Omental fat pad (tissue), 4 donors: ENCODE data around the gene CALML6. TPM values are rescaled to one million over a fixed set of nuclear protein-coding genes. Genes with fewer than 3 reads are reported as not detected.

ENCODE experiments used
- ATAC-seq: fragments of 150-250 bp; one replicate; pipeline ENCODE4 v1.9.1; 2016; ENCODE audit warnings: mild to moderate bottlenecking, moderate library complexity; ENCODE audit not compliant: low FRiP score
- DNase-seq: peaks from one replicate; pipeline ENCODE4 v3.0.0-alpha.2; 2019; ENCODE audit warnings: low spot score
- total RNA-seq, 4 donors: library from RNA; depleted of rRNA; stranded (reverse); fragments of >200 nt; gene quantifications; one replicate each; pipeline ENCODE4 v1.1.0, GENCODE V29; 2016
- TF ChIP-seq, protein P1 (sequence below), 3 donors: fragments of 450-650 bp; IDR thresholded peaks; one replicate each; pipeline ENCODE4 v1.5.1; 2016 to 2017; ENCODE audit warnings: antibody characterized with exemption in 3 of 3, mild to moderate bottlenecking in 3 of 3, moderate library complexity in 2 of 3

CALML6 gene, protein sequence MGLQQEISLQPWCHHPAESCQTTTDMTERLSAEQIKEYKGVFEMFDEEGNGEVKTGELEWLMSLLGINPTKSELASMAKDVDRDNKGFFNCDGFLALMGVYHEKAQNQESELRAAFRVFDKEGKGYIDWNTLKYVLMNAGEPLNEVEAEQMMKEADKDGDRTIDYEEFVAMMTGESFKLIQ
- total RNA-seq = not detected

GRCh38 chr1:1914971-1915692, at the start of gene CALML6:
CALML6 (plus strand) TSS chr1:1915260; CDS start chr1:1915281, 21 bp downstream.
- ATAC-seq (no peak), DNase-seq (no peak)
- TF ChIP-seq, protein P1, sequence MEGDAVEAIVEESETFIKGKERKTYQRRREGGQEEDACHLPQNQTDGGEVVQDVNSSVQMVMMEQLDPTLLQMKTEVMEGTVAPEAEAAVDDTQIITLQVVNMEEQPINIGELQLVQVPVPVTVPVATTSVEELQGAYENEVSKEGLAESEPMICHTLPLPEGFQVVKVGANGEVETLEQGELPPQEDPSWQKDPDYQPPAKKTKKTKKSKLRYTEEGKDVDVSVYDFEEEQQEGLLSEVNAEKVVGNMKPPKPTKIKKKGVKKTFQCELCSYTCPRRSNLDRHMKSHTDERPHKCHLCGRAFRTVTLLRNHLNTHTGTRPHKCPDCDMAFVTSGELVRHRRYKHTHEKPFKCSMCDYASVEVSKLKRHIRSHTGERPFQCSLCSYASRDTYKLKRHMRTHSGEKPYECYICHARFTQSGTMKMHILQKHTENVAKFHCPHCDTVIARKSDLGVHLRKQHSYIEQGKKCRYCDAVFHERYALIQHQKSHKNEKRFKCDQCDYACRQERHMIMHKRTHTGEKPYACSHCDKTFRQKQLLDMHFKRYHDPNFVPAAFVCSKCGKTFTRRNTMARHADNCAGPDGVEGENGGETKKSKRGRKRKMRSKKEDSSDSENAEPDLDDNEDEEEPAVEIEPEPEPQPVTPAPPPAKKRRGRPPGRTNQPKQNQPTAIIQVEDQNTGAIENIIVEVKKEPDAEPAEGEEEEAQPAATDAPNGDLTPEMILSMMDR (IDR thresholded peaks at IDR 0.05) = no peak

DNA sequence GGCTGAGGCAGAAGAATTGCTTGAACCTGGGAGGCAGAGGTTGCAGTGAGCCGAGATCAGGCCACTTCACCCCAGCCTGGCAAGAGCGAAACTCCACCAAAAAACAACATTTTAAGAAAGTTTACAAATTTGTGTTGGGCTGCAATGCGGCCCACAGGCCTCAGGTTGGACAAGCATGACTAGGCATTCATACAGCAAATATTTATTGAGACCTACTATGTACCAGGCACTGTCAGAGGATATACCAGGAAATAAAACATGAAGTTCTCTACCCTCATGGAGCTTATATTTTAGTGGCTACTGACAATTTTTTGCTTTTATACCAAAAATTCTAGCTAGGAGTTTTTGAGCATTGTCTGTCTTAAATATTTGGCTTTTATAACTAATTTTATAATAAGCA, 47.9 kb upstream of the CALML6 start:
- DNase-seq (no peak), ATAC-seq (no peak)
- TF ChIP-seq, protein P1 (IDR thresholded peaks at IDR 0.05) = no peak

DNA sequence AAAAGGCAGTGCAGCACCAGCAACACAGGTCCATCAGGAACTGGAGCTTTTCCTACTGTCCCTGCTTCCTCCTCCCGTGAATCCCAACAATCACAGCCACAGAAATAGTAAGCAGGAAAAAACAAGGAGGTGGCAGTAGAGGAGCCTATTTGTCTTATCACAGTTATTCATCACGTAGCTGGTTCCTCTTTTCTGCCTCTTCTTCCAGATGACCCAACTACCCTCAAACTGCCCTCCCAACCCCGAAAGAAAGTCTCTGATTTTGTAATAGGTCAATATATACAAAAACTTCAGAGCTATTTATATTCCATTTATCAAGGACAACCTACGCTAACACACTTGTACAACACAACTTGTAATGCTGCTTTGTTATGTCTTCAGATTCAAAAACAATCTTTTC, 45.6 kb upstream of the CALML6 start:
- TF ChIP-seq, protein P1 (IDR thresholded peaks at IDR 0.05) = no peak
- ATAC-seq (no peak), DNase-seq (no peak)

DNA sequence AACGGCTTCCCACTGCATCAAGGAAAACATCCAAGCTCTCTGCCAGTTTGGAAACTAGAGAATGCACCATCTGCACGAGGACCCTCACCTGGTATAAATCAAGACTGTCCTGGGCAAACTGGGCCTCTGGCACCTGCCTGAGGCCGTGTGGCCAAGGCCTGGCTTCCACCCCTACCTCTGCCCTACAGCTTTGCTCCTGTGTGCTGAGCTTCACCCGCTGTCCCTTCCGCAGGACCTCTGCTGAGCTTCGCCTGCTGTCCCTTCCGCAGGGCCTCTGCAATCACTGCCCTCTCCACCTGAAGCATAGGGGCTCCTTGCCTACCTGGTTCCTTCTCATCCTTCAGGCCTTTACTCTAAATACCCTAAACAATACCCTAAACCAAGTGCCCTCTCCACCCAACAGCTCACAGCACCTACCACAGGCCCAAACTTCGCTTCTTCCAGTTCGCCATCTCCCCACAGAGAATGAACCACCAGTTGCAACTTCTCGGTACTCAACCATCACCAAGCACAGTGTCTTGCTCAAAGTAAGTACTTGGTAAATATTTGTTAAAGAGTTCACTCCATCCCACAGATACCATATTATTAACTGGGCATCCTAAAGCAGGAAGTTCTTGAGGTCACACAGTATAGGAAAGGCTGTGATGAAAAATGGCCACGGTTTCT, 42.6 kb upstream of the CALML6 start:
- TF ChIP-seq, protein P1 (IDR thresholded peaks at IDR 0.05) = no peak

GRCh38 chr1:1873186-1873585, 41.9 kb upstream of the CALML6 start:
- TF ChIP-seq, protein P1 (IDR thresholded peaks at IDR 0.05) = no peak
- DNase-seq (no peak), ATAC-seq (no peak)

More for the DNA sequence above, 42.6 kb upstream of the CALML6 start:
- ATAC-seq = no peak
- no peak for DNase-seq

DNA sequence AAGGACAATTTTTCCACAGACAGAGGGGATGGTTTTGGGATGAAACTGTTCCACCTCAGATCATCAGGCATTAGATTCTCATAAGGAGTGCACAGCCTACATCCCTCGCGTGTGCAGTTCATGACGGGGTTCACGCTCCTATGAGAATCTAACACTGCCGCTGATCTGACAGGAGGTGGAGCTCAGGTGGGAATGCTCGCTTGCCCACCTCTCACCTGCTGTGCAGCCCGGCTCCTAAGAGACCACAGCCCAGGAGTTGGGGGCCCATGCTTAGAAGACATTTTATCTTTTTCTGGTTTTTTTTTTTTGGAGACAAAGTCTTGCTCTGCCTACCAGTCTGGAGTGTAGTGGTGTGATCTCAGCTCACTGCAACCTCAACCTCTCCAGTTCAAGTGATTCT, 40.2 kb upstream of the CALML6 start:
- TF ChIP-seq, protein P1 (IDR thresholded peaks at IDR 0.05) = no peak
- ATAC-seq (no peak), DNase-seq (no peak)
